ENCODE measurements around the gene MAP3K5.

Gene MAP3K5

DNA sequence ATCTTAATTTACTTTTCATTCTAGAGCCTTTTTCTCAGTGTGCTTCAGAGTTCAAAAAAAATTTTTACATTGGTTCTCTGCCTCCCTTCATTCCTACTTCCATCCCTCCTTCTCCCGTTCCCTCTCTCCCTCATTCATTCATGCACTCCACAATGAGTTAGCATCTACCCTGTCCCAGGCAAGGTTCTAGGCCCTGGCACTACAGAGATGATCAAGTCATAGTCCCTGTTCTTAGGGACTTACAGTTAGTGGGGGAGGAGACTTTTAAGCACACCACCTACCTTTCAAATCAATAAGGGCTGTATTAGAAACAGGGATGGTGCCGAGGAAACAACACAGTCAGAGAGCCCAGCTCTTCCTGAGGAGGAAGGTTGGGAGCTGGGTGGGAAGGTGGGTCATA lies 40.3 kb downstream of the MAP3K5 start:
- H3K27ac ChIP-seq (ENCODE audit: low read depth, low read length, poor library complexity, severe bottlenecking) = peak overlapping the region; percentile 54
- peak overlapping the region; percentile 22 for H3K4me3 ChIP-seq (ENCODE audit: low read depth, low read length, poor library complexity, severe bottlenecking)
- H3K4me1 ChIP-seq (ENCODE audit: insufficient read depth, low read length, severe bottlenecking) = peaks cover 36% of the 10 kb centered on the region
- H3K36me3 ChIP-seq (ENCODE audit: insufficient read depth, low read length) = no peaks in the 10 kb centered on the region
- peak overlapping the region; percentile 27; the same call in 1 of the 2 replicates for H3K9ac ChIP-seq (ENCODE audit: low read length)
- H3K79me2 ChIP-seq (ENCODE audit: insufficient read depth, low read length) = no peaks in the 10 kb centered on the region
- H3K9me3 ChIP-seq (ENCODE audit: low read length) = no peaks in the 10 kb centered on the region
- H3F3A ChIP-seq (ENCODE audit: insufficient read depth, low read length) = no peaks in the 10 kb centered on the region
- no peaks in the 10 kb centered on the region for H3K9me2 ChIP-seq (ENCODE audit: low read depth, low read length)
- no peaks in the 10 kb centered on the region for H4K20me1 ChIP-seq (ENCODE audit: insufficient read depth, low read length)
- no peak for TF ChIP-seq EZH2 (IDR thresholded peaks at IDR 0.05; ENCODE audit: borderline replicate concordance, low read length)
- TF ChIP-seq, protein P1, sequence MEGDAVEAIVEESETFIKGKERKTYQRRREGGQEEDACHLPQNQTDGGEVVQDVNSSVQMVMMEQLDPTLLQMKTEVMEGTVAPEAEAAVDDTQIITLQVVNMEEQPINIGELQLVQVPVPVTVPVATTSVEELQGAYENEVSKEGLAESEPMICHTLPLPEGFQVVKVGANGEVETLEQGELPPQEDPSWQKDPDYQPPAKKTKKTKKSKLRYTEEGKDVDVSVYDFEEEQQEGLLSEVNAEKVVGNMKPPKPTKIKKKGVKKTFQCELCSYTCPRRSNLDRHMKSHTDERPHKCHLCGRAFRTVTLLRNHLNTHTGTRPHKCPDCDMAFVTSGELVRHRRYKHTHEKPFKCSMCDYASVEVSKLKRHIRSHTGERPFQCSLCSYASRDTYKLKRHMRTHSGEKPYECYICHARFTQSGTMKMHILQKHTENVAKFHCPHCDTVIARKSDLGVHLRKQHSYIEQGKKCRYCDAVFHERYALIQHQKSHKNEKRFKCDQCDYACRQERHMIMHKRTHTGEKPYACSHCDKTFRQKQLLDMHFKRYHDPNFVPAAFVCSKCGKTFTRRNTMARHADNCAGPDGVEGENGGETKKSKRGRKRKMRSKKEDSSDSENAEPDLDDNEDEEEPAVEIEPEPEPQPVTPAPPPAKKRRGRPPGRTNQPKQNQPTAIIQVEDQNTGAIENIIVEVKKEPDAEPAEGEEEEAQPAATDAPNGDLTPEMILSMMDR (IDR thresholded peaks at IDR 0.05; ENCODE audit: low read length) = no peak
- no peak overlapping the region for H2AFZ ChIP-seq (ENCODE audit: low read length)
- H3K4me2 ChIP-seq (ENCODE audit: low read length) = peak overlapping the region; percentile 40
- no peaks in the 10 kb centered on the region for H3K27me3 ChIP-seq (ENCODE audit: insufficient read depth, low read length)

- no peaks in the 10 kb centered on the region for H3K27me3 ChIP-seq (ENCODE audit: insufficient read depth, low read length)
- H3K9me2 ChIP-seq (ENCODE audit: low read depth, low read length) = no peaks in the 10 kb centered on the region
- H3K9me3 ChIP-seq (ENCODE audit: low read length) = no peaks in the 10 kb centered on the region
- no peak overlapping the region for H2AFZ ChIP-seq (ENCODE audit: low read length)
- peaks cover 36% of the 10 kb centered on the region for H3K4me1 ChIP-seq (ENCODE audit: insufficient read depth, low read length, severe bottlenecking)
- H3F3A ChIP-seq (ENCODE audit: insufficient read depth, low read length) = no peaks in the 10 kb centered on the region
- no peaks in the 10 kb centered on the region for H3K79me2 ChIP-seq (ENCODE audit: insufficient read depth, low read length)
- H3K9ac ChIP-seq (ENCODE audit: low read length) = no peak overlapping the region; the same call in 1 of the 2 replicates
- no peaks in the 10 kb centered on the region for H4K20me1 ChIP-seq (ENCODE audit: insufficient read depth, low read length)
- no peaks in the 10 kb centered on the region for H3K36me3 ChIP-seq (ENCODE audit: insufficient read depth, low read length)
- TF ChIP-seq, protein P1 (IDR thresholded peaks at IDR 0.05; ENCODE audit: low read length) = no peak
- no peak for TF ChIP-seq EZH2 (IDR thresholded peaks at IDR 0.05; ENCODE audit: borderline replicate concordance, low read length)
- peak overlapping the region; percentile 22 for H3K4me3 ChIP-seq (ENCODE audit: low read depth, low read length, poor library complexity, severe bottlenecking)
- H3K4me2 ChIP-seq (ENCODE audit: low read length) = peak overlapping the region; percentile 40
- peak overlapping the region; percentile 54 for H3K27ac ChIP-seq (ENCODE audit: low read depth, low read length, poor library complexity, severe bottlenecking)
Measured at GRCh38 chr6:136751522-136751956, 40.7 kb downstream of the MAP3K5 start.

GRCh38 chr6:136750696-136751521 lies 41.4 kb downstream of the MAP3K5 start:
- Histone ChIP-seq H3K4me1 (ENCODE audit: insufficient read depth, low read length, severe bottlenecking) (peaks cover 36% of the 10 kb centered on the region), H3K36me3 (ENCODE audit: insufficient read depth, low read length) (no peaks in the 10 kb centered on the region), H3K79me2 (ENCODE audit: insufficient read depth, low read length) (no peaks in the 10 kb centered on the region), H3K9me2 (ENCODE audit: low read depth, low read length) (no peaks in the 10 kb centered on the region), H3K9me3 (ENCODE audit: low read length) (no peaks in the 10 kb centered on the region), H3K9ac (ENCODE audit: low read length) (no peak overlapping the region; the same call in 1 of the 2 replicates), H3F3A (ENCODE audit: insufficient read depth, low read length) (no peaks in the 10 kb centered on the region), H3K4me2 (ENCODE audit: low read length) (peak overlapping the region; percentile 40; the same call in 1 of the 2 replicates), H4K20me1 (ENCODE audit: insufficient read depth, low read length) (no peaks in the 10 kb centered on the region), H3K27me3 (ENCODE audit: insufficient read depth, low read length) (no peaks in the 10 kb centered on the region), H3K4me3 (ENCODE audit: low read depth, low read length, poor library complexity, severe bottlenecking) (no peak overlapping the region), H2AFZ (ENCODE audit: low read length) (no peak overlapping the region), H3K27ac (ENCODE audit: low read depth, low read length, poor library complexity, severe bottlenecking) (peak overlapping the region; percentile 54)
- TF ChIP-seq, protein P1 (IDR thresholded peaks at IDR 0.05; ENCODE audit: low read length) = no peak
- TF ChIP-seq EZH2 (IDR thresholded peaks at IDR 0.05; ENCODE audit: borderline replicate concordance, low read length) = no peak

All from OCI-LY1 (cell line).